GM21360 (cell line): ENCODE results near the gene CPLX3.

Experiments
- ATAC-seq: cut with Tn5 transposase; IDR thresholded peaks from one replicate; pipeline ENCODE4 v1.9.1; 2021; ENCODE audit warnings: mild to moderate bottlenecking, moderate library complexity; ENCODE audit not compliant: unreplicated experiment

Gene CPLX3

GRCh38 chr15:74825866-74826265, 561 bp upstream of the CPLX3 start:
- ATAC-seq, result no peak

GRCh38 chr15:74826921-74827320, 494 bp downstream of the CPLX3 start:
- ATAC-seq, result no peak

DNA sequence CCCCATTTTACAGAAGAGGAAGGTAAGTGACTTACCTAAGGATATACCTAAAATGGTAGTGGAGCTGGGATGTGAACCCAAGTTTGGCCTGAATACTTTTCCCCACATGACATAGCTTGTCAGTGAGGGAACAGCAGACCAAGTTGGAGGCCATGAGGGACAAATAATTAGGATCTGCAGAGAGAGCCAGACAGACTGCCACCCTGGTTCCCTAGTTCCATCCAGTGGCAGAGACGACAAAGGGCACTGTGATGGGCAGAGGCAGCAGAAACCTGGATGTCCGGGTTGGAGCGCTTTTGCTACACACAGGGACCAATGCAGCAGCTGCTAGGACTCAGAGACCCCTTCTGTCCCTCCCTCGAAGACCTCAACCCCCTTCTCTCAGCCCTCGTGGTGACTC, 1.2 kb downstream of the CPLX3 start:
- no peak for ATAC-seq

- ATAC-seq, result no peak
These were observed 2.4 kb downstream of the CPLX3 start for GRCh38 chr15:74828835-74829234.

- no peak for ATAC-seq
These were observed 3.1 kb downstream of the CPLX3 start for GRCh38 chr15:74829486-74829885.

DNA sequence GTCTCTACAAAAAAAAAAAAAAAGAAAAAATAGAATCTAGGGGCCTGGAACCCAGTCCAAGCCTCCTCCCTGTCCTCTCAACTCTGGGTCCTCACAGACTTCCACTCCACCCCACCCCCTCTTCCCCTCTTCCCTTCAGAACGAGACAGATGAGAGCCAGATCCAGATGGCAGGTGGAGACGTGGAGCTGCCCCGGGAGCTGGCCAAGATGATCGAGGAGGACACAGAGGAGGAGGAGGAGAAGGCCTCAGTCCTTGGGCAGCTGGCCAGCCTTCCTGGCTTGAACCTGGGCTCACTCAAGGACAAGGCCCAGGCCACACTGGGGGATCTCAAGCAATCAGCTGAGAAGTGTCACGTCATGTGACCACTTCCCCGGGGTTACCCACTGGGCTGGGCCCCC, 3.6 kb downstream of the CPLX3 start:
- ATAC-seq, result no peak

DNA sequence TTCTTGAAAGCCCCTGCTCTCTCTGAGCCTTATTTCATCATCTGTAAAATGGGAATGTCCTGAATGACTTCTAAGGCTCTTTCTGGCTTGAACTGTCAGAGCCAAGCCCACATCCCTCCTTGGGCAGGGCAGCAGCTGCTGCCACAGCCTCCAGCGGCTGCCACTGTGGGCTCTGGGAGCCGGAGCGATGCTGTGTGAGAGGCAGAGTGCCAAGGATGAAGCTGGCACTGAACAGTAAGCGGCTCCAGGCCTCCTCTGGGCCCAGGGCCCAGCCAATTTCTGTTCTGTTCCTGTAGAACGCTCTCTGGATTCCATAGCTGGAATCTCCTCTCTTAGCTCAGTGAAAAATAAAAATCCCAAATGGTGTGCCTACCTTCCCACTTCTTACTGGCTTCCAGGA, 4.4 kb downstream of the CPLX3 start:
- no peak for ATAC-seq

GRCh38 chr15:74831813-74832495, 5.5 kb downstream of the CPLX3 start:
- no peak for ATAC-seq

DNA sequence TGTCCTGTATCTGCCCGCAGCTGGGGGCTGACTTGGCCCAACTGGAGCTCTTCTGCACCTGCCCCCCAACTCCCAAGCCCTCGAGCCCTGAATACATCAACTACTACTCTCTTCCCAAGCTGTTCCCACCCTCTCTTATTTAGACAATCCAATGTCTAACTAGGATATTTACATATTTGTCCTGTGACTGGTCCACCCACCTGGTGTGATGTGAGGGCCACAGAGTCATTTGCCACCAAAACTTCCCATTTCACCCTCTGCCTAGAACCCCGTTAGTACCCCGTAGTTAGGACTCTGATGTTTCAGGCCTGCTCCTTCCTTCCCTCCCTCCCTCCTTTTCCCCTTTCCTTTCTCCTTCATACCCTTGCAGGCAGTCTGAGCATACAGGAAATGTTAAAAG, 6.4 kb downstream of the CPLX3 start:
- ATAC-seq, result no peak

GRCh38 chr15:74833376-74834107, 7.1 kb downstream of the CPLX3 start:
- ATAC-seq, result no peak

DNA sequence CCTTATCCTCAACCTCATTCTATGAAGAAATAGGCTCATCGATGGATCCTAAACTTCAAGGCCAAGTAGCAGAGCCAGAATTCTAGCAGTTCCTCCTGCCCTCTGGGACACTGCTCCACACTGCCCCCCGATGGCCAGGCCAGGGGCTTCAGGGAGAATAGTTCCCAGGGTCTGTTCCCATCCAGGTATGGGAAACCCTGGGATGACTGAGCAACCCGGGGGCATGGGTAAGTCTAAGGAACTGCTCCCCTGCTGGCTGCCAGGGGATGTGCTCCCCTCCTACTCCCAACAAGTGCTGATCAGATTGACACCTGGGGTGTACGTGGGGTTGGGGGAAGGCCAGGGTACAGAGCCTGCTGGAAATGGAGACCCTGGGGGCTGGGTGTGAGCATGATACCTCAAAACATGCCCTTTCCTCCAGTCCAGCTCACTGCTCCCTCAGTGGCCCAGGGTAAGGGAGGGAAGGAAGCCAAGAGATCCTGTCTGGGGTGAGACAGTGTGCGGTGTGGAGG, 8.9 kb downstream of the CPLX3 start:
- no peak for ATAC-seq

GRCh38 chr15:74836846-74837245, 10.4 kb downstream of the CPLX3 start:
- no peak for ATAC-seq

- ATAC-seq, result no peak
These were observed 11.2 kb downstream of the CPLX3 start for GRCh38 chr15:74837482-74838136.

DNA sequence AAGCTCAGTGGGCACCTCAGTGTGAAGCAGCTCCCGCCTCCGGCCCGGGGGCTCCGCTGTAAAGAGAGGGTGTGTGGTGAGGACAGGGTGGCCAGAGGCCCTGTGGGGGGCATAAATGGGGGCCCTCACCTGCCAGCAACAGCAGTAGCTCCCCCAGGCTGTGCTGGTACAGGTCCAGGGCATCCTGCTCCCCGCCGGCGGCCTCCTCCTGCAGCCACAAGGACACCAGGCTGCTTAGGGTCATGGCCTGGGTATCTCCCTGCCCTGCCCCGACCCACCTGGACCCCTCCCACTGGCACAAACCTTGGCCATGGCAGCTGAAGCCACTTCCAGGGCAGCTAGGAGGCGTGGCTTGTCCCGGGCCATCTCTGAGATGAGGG, 11.7 kb downstream of the CPLX3 start:
- no peak for ATAC-seq

GRCh38 chr15:74838746-74839525, 12.5 kb downstream of the CPLX3 start:
- no peak for ATAC-seq

DNA sequence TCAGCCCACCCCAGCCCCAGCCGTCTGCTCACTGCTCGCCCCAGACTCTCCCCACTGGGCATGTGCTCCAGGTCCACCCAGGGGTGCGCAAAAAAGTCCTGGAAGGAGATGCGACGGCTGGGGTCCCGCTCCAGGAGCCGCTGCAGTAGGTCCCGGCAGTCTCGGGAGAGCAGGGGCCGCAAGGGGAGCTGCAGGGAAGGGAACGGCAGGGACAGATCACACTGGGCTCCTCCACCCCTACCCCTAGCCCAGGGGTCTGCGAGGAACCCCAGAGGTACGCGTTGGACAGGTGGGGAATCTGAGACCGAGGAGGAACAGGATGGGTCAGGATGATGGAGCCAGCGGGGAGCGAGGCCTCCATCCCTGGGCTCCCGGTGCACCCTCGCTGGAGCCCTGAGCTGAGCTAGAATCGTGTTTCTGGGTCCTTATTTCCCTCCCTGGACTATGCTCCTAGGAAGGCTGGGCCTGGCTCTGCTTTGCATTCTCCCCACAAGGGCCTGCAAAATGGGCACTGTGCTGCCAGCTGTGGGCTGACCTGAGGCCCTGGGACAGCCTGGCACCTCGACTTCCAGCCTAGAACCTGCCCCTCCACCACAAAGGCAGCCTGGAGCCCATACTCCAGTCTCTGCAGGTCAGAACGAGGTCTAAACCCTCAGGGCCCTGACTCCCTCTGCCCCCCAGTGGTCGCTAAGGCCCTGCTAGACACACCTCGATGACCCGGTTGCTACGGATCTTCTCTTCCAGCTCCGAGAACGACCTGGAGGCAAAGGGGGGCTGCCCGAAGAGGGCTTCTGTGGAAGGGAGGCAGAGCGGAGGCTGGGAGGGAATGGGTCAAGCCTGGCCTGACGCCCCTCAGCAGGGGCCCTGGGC, 13.3 kb downstream of the CPLX3 start:
- no peak for ATAC-seq

GRCh38 chr15:74840851-74841775, 14.7 kb downstream of the CPLX3 start:
- ATAC-seq, result no peak

DNA sequence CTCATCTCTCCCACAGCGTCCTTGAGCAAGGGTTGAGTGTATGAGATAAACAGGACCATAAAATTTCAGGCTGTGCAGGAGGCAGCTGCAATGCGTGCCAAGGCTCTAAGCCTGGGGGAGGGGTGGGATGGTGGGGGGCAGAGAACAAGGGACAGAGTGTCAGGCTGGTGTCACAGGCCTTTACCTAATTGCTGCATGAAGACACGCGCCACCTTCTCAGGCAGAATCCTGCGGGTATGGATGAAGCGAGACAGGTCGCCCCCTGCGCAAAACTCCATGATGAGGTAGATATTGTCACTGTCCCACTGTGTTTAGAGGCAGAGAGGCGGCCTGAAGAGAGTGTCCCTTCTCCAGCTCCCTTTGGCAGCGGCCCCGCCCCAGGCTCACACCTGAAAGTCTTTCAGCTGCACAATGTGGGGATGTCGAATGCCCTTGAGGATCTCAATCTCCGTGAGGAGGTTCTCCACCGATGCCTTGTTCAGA, 15.5 kb downstream of the CPLX3 start:
- no peak for ATAC-seq
